Measurements from ENCODE around the gene CHKA. TPM values are rescaled to one million over a fixed set of nuclear protein-coding genes. Genes with fewer than 3 reads are reported as not detected.

The CHKA gene
- total and polyA plus RNA-seq, 2 experiments from 2014 or later, result 3.6 to 4.2 TPM

- Histone ChIP-seq H3K9me3 (ENCODE audit: low read depth) (no peaks in the 10 kb centered on the region), H2AFZ (no peak overlapping the region), H4K20me1 (ENCODE audit: insufficient read depth) (no peaks in the 10 kb centered on the region), H3K4me1 (ENCODE audit: insufficient read depth) (peaks cover 46% of the 10 kb centered on the region), H3K9me2 (ENCODE audit: insufficient read depth) (no peaks in the 10 kb centered on the region), H3F3A (ENCODE audit: insufficient read depth) (peaks cover 12% of the 10 kb centered on the region), H3K4me3 (no peak overlapping the region), H3K79me2 (ENCODE audit: insufficient read depth) (peaks cover 28% of the 10 kb centered on the region), H3K4me2 (ENCODE audit: unreplicated experiment) (no peak overlapping the region), H3K27ac (no peak overlapping the region), H3K27me3 (replicated peaks; ENCODE audit: insufficient read depth) (no peaks in the 10 kb centered on the region), H3K9ac (no peak overlapping the region), H3K36me3 (ENCODE audit: low read depth) (no peaks in the 10 kb centered on the region; the same call in 1 of the 2 replicates)
- TF ChIP-seq EZH2 (IDR thresholded peaks at IDR 0.05; ENCODE audit: insufficient read depth, poor library complexity, severe bottlenecking) (no peak), EZH2phosphoT487 (IDR thresholded peaks at IDR 0.05; ENCODE audit: insufficient read depth, low read depth) (no peak)
- 98 to 99% methylated on average over 8 of the region's 8 CpGs for WGBS, 2 experiments (ENCODE audit: low coverage in 1 of 2, low lambda C conversion rate in 2 of 2, missing lambda C conversion rate in 2 of 2)
- no peak for DNase-seq
- in situ Hi-C loops (cut with MboI), result no loop called here
These were observed 105.7 kb downstream of the CHKA start for GRCh38 chr11:68015467-68015866.

DNA sequence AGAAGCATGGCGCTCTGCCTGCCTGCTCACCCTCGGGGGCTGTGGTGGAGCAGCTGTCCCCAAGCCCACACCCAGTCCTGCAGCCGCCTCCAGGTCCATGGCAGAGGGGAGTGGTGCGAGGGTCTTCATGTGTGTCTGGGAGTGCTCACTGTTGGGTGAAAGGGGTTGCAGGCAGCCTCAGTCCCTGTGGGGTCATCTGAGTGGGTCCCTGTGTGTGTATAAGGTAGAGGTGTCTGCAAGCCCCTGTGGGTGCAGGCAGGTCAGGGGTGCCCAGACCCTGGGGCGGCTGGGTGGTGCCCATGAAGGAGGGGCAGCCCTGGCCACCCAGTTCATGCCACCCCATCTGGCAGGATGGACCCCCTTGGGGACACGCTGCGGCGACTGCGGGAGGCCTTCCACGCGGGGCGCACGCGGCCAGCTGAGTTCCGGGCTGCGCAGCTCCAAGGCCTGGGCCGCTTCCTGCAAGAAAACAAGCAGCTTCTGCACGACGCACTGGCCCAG, 106.2 kb downstream of the CHKA start:
- H3K4me2 ChIP-seq (ENCODE audit: unreplicated experiment), result peak overlapping the region; percentile 59
- WGBS, 2 experiments (ENCODE audit: low coverage in 1 of 2, low lambda C conversion rate in 2 of 2, missing lambda C conversion rate in 2 of 2), result 80 to 85% methylated on average over 19 of the region's 19 CpGs

DNA sequence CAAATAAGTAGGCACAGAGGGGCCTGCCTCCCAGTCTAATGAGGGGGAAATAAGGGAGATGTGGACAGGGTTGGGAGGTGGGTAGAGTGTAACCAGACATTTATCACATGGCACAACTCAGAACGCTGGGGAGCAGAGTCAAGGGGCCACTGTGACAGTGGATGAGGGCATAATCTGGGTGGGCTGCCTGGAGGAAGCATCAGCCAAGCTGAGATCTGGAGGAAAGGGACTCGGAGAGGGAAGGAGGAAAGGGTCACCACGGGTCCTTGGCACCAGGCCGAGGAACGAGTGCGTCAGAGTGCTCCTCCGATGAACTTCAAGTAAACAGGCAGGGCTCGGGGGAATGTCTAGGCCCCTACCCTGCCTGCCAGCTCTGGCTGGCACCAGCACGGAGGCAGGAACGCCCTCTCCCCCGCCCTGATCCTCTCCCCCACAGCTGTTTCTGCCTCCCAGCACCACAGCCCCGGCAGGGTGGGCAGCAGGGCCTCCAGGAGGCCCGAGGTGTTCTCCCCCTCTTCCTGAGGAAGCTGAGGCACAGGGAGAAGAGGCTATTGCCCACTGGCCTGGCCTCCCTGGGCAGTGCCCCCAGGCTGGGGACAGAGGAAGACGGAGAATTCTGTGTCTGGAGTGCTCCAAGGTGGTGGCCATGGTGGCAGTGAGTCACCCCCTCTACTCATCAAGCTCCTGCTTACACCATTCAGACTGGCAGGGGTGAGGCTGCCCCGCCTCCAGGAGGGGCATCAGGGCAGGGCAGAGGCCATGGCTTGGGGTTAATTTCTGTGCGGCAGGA, 106.8 kb downstream of the CHKA start:
- Histone ChIP-seq H3K9me2 (ENCODE audit: insufficient read depth) (no peaks in the 10 kb centered on the region), H3K36me3 (ENCODE audit: low read depth) (no peaks in the 10 kb centered on the region; the same call in 1 of the 2 replicates), H4K20me1 (ENCODE audit: insufficient read depth) (no peaks in the 10 kb centered on the region), H3K9me3 (ENCODE audit: low read depth) (no peaks in the 10 kb centered on the region), H2AFZ (no peak overlapping the region), H3K4me1 (ENCODE audit: insufficient read depth) (peaks cover 50% of the 10 kb centered on the region), H3K27me3 (replicated peaks; ENCODE audit: insufficient read depth) (no peaks in the 10 kb centered on the region), H3K79me2 (ENCODE audit: insufficient read depth) (peaks cover 28% of the 10 kb centered on the region), H3K9ac (peak overlapping the region; percentile 65), H3K4me2 (ENCODE audit: unreplicated experiment) (peak overlapping the region; percentile 59), H3F3A (ENCODE audit: insufficient read depth) (peaks cover 15% of the 10 kb centered on the region), H3K27ac (peak overlapping the region; percentile 99), H3K4me3 (peak overlapping the region; percentile 22; the same call in 1 of the 2 replicates)
- TF ChIP-seq EZH2 (IDR thresholded peaks at IDR 0.05; ENCODE audit: insufficient read depth, poor library complexity, severe bottlenecking) (no peak), EZH2phosphoT487 (IDR thresholded peaks at IDR 0.05; ENCODE audit: insufficient read depth, low read depth) (no peak)
- 38 to 54% methylated on average over 9 to 16 of the region's 16 CpGs for WGBS, 2 experiments (ENCODE audit: low coverage in 1 of 2, low lambda C conversion rate in 2 of 2, missing lambda C conversion rate in 2 of 2)
- in situ Hi-C loops (cut with MboI), result no loop called here
- DNase-seq, result peak; percentile 88

More for the DNA sequence above, 106.2 kb downstream of the CHKA start:
- Histone ChIP-seq H3K4me3 (no peak overlapping the region), H3K79me2 (ENCODE audit: insufficient read depth) (peaks cover 28% of the 10 kb centered on the region), H3K9me2 (ENCODE audit: insufficient read depth) (no peaks in the 10 kb centered on the region), H2AFZ (no peak overlapping the region), H3K27ac (peak overlapping the region; percentile 99), H3K27me3 (replicated peaks; ENCODE audit: insufficient read depth) (no peaks in the 10 kb centered on the region), H3K9me3 (ENCODE audit: low read depth) (no peaks in the 10 kb centered on the region), H3K9ac (peak overlapping the region; percentile 65), H3K4me1 (ENCODE audit: insufficient read depth) (peaks cover 46% of the 10 kb centered on the region), H3K36me3 (ENCODE audit: low read depth) (no peaks in the 10 kb centered on the region; the same call in 1 of the 2 replicates), H3F3A (ENCODE audit: insufficient read depth) (peaks cover 12% of the 10 kb centered on the region), H4K20me1 (ENCODE audit: insufficient read depth) (no peaks in the 10 kb centered on the region)
- in situ Hi-C loops (cut with MboI), result no loop called here
- DNase-seq, result no peak
- TF ChIP-seq EZH2phosphoT487 (IDR thresholded peaks at IDR 0.05; ENCODE audit: insufficient read depth, low read depth), result no peak

DNA sequence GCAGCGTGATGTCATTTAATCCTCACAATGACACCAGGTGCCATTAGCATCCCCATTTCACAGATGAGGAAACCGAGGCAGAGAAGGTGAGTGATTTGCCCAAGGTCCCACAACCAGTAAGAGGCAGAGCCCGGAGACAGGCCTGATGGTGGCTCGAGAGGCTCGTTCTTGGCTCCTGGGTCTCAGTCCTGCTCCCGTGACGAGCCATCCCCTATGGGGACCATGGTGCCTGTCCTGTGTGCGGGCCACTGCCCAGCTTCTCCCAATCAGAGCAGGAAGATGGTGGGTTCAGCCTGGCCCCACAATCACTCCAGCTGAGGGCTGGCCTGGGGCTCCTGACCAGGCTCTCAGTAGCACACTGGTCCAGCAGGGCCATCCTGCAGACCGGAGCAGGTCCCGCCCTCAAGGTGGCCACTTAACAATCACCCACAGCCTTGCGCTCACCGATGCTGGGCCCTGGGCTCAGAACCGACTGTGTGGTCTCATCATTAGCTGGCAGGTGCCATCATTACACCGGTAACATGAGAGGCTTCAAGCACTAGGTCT, 107.5 kb downstream of the CHKA start:
- Histone ChIP-seq H3K4me2 (ENCODE audit: unreplicated experiment) (peak overlapping the region; percentile 59), H3K79me2 (ENCODE audit: insufficient read depth) (peaks cover 28% of the 10 kb centered on the region), H3K4me1 (ENCODE audit: insufficient read depth) (peaks cover 53% of the 10 kb centered on the region), H3K9ac (peak overlapping the region; percentile 65), H3K4me3 (no peak overlapping the region), H4K20me1 (ENCODE audit: insufficient read depth) (no peaks in the 10 kb centered on the region), H3K36me3 (ENCODE audit: low read depth) (no peaks in the 10 kb centered on the region; the same call in 1 of the 2 replicates), H3F3A (ENCODE audit: insufficient read depth) (peaks cover 19% of the 10 kb centered on the region), H3K9me2 (ENCODE audit: insufficient read depth) (no peaks in the 10 kb centered on the region), H3K27ac (peak overlapping the region; percentile 99), H3K9me3 (ENCODE audit: low read depth) (no peaks in the 10 kb centered on the region), H2AFZ (no peak overlapping the region), H3K27me3 (replicated peaks; ENCODE audit: insufficient read depth) (no peaks in the 10 kb centered on the region)
- in situ Hi-C loops (cut with MboI), result no loop called here
- TF ChIP-seq EZH2phosphoT487 (IDR thresholded peaks at IDR 0.05; ENCODE audit: insufficient read depth, low read depth) (no peak), EZH2 (IDR thresholded peaks at IDR 0.05; ENCODE audit: insufficient read depth, poor library complexity, severe bottlenecking) (no peak)
- DNase-seq, result no peak
- WGBS, 2 experiments (ENCODE audit: low coverage in 1 of 2, low lambda C conversion rate in 2 of 2, missing lambda C conversion rate in 2 of 2), result 95 to 99% methylated on average over 14 of the region's 14 CpGs
